ENCODE data around the gene PYCR2.
A peak's percentile ranks its signal among the peaks of the same experiment; 100 is the strongest.
"Not testable (repeated sequence)": the region's sequence is repeated elsewhere in the genome, so short reads cannot be mapped to it uniquely, and the experiment has no call there.

PYCR2 gene

GRCh38 chr1:225888898-225889601 lies 35.0 kb downstream of the PYCR2 start, which contains the start of gene LEFTY1:
LEFTY1 (minus strand) TSS chr1:225889146; CDS start chr1:225889066, 80 bp downstream.
- no peak for DNase-seq

- DNase-seq, result no peak
Observed at GRCh38 chr1:225888289-225888897, 35.7 kb downstream of the PYCR2 start.

GRCh38 chr1:225887554-225888288 lies 36.3 kb downstream of the PYCR2 start:
- DNase-seq, result not testable (repeated sequence)

DNA sequence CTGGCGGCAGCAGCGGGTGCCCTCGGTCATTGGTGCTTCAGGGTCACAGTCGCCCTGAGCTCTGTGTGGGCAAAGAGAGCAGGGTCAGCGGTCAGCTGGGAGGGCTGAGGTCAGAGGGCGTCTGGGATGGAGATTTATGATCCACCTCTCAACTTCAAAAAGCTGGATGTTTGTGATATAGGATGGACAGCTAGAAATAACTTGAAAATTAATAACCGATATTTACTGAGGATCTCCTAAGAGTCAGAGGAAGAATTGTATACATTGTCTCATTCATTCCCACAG lies 37.1 kb downstream of the PYCR2 start:
- DNase-seq, result no peak

DNA sequence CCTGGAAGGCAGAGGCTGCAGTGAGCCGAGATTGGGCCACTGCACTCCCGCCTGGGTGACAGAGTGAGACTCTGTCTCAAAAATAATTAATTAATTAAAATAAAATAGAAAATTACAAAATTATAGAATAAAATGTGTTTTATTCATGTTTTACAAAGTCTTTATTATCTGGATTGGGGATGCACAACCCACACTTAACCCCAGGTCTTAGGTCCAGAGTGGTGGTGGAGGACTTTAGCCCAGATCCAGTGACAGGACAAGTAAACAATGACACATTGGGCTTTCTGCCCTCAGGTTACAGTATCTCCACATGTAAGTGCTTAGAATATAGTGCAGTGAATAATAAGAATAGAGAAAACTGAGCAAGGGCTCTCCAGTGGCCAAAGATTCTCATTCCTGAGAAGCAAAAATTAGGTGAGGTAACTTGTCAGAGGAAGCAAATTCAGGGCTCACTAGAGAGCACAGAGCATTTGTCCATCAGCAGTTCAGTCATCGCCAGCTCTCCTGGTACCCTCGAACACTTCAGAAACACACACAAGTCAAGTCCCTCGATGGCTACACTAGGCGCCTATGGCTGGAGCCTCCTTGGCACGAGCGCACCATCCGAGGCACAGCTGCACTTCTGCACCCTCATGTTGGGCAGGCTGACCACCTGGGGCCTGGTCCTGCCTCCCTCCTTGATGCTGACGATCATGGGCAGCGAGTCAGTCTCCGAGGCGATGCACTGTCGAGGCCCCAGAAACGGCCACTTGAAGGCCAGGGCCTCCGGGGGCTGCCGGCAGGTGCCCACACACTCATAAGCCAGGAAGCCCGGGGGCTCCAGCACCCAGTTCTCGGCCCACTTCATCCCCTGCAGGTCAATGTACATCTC lies 37.7 kb downstream of the PYCR2 start:
- DNase-seq, result no peak

DNA sequence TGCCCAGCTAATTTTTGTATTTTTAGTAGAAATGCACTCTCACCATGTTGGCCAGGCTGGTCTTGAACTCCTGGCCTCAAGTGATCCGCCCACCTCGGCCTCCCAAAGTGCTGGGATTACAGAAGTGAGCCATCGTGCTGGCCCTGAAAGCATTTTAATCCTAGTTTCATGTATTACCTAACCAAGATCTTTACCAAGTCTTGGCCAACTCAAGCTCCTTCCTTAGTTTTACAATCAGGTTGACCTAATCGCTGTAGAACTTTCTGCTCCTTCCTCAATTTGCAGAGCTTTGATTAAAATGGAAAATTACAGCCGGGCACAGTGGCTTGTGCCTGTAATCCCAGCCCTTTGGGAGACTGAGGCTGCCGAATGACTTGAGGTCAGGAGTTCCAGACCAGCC lies 38.7 kb downstream of the PYCR2 start:
- DNase-seq, result no peak

GRCh38 chr1:225883616-225884265 lies 40.3 kb downstream of the PYCR2 start:
- DNase-seq, result no peak

DNA sequence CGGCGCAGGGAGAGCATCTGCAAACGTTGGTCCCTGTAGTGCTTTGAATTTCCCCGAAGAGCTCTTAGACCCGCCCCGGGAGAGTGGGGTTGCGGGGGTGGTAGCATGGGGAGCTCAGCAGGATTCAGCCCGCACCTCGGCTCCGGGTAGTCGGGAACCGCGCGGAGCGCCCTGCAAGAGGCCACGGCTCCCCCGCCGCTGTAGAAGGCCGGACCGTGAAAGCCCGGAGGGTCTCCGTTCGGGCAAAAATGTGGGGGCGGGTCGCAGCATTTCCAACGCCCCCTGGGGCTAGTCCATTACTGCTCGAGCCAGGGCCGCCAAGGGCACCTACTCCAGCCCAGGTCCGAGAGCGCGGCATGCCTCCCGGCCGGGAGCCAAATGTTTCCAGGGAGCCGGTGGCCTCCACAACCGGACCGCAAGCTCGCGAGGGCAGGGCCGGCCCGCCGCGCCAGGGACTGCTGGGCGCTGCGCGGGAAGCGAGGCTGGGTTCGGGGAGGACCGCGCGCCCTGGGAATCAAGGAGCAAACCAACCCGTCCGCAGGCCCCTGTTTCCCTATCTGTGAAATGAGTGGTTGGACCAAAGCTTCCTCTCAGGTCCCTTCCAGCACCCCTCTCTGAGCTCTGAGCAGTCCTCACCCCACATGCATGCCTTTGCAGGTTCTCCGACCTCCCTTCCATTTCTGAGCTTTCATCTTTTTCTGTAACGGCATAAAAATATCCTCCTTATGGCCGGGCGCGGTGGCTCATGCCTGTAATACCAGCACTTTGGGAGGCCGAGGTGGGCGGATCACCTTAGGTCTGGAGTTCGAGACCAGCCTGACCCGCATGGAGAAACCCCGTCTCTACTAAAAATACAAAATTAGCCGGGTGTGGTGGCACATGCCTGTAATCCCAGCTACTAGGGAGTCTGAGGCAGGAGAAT lies 41.1 kb downstream of the PYCR2 start:
- DNase-seq, result peak; percentile 45

DNA sequence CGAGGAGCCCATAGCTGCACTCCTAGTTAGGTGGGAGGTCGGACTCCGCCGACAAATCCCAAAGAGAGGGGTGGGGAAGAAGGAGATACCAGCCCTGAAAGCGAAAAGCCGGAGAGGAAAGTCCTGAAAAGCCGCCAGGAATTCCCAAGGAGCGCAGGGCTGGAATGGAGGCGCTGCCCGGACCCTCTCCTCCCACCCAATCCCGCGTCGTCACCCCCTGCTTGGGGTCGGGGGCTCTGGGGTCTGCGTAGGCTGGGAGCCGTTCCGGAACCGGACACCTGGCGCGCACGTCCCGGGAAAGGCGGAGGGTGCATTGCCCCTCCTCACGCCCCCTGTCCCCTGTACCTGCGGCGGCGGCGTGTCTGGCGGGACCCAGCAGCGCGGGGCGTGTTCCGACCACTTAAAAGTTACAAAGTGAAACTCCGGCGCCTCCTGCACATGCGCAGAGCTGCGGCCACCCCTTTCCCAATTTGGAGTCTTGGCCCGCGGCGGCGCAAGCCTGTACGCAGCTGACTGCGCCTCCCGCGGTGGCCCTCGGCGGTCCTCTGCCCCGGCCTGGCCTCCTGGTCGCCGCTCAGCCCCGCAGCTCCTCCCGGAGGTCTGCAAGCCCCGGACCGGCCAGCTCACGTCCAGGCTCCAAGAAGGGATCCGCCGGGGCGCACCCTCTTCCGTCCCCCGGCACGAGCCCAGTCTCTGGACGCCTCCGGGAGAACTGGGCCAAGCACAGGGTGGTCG lies 41.9 kb downstream of the PYCR2 start, which contains the start of gene TMEM63A:
TSS of gene TMEM63A (minus strand) at position 422 of the 735 bp plus-strand sequence. CDS start 4,800 bp downstream, outside the sequence.
- DNase-seq, result peak; percentile 78

DNA sequence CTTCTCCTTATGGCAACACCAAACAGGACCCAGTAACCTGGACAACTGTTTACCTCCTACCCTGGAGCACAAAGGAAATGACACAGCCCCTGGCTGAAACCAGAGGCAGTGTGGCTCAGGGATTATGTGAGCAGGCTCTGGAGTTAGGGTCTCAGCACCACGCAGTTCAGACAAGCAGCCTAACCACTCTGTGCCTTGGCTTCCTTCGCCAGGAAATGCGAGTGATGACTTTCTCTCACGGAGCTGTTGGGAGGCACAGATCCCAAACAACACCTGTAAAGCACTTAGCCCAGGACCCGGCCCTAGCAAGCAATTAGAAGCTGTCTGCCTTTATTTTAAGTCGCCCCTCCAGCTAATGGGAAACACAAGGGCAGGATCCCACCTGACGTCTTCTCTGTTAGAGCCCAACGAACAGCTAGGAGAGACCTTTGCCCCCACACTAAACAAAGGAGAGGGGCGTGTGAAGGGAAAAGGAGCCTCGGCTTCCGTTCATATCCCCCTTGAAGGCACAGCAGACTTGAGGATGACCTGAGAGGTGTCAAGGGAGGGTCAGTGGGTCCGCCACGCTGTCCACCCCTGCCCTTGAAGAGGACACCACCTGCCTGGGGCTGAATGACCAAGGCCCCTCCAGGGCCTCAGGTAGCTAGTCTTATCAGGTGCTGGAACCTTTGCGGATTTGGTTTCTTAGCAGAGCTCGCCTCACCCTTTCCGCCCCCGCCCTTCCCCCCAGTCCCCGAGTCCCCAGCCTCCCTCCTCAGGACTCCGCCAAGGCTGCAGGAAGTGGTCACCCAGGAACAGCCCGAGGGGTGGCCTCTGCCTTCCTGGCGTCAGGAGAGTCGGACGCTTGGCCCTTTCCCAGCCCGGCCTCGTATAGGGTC lies 42.7 kb downstream of the PYCR2 start:
- DNase-seq, result peak; percentile 48

GRCh38 chr1:225880636-225881035 lies 43.4 kb downstream of the PYCR2 start:
- no peak for DNase-seq

DNA sequence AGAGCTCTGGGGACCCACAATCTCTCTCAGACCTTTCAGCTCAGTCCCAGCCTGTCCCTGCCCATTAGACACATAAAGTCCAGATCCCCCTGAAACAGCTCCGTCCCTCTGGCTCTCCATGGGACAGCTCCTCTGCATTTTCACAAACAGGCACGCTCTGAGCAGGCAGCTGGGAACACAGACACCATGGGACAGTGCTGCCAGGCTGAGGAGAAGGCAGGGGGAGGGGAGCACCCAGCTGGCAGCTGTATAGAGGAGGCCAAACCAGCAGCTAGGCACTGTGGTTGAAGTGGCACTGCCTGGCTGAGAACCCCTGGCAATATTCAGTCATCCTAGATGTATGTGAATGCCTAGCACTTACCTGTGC lies 43.8 kb downstream of the PYCR2 start:
- DNase-seq, result no peak

DNA sequence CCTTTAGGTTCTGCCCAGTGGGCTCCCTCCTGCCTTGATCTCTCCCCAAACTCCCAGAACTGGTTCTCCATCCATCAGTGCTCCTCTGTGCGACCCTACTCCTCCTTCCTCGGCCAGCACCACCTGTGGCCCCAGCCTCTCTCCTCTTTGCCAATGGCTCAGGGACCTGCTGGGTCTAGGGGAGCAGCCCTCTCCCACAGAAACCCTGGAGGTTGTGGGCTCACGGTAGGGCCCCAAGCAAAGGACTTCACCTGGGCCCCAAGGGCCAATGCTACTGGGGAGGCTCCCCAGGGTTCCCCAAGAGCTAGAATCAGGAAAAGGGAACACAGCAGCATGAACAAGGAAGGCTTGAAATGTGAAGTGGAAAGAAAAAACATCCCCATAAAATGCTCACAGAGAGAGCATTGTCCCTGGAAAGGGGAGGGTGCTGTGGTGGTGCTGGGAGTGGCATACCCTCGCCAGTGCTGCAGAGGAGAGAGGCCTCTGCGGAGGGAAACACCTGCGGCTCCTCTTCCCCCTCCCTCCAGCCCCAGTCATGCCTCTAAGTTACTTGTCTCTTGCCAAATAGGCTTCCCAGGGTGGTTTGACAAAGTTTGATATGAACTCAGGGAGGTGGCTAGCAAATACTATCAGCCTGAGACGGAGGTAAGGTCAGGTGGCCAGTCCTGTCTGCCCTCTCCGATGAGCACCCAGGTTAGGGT lies 44.4 kb downstream of the PYCR2 start:
- no peak for DNase-seq

DNA sequence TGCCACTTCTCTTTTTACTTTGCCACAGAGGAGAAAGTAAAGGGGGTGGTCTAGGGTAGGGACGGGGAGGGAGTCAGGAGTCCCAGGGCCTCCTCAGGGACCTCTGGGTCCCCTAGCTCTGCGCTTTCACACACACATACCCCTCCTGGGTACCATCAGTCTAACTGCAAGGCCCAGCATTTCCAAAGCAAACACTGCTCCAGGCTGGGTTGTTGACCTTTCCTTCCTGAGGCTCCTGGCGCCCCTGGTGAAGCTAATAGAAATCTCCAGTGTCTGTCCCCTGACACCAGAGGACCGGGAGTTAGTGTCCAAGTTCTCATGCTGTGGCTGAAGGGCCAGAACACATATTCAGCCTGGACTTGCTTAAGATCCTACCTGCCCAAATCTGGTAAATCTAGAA lies 45.8 kb downstream of the PYCR2 start:
- DNase-seq, result no peak

- DNase-seq, result peak; percentile 28
Observed at GRCh38 chr1:225877580-225877979, 46.5 kb downstream of the PYCR2 start.

- no peak for DNase-seq
Observed at GRCh38 chr1:225876900-225877510, 47.0 kb downstream of the PYCR2 start.

DNA sequence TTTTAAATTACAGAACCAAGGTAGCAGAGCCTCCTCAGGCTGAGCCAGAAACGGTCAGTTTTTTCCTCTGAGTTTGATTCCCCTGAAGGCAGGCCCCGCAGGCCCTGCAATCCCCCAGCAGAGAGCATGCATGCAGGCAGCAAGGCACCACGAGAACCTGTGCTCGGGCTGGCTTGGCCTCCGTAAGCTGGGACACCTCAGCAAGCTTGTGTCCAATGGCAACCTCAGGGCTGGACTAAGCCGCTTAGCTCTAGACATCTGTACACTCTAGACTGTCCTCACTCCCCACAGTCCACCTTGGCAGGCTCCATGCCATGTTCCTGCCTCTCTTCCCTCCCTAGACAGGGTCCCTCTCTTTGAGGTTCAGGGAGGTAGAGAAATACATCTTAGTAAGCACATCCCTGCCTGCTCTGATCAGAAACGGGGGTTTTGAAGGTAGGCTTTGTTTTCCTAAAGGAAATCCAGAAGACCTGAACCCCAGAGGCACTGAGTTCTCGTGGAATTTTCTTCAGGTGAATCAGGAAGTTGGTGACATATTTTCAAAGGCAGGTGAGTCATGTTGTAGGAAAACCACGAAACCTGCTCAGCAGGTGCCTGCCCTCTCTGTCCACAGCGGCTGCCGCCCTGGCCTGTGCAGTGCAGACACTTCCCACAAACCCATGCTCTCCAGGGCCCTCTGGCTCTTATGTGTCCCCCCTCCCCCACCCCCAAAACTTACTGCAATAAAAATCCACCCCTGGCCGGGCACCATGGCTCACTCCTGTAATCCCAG lies 48.8 kb downstream of the PYCR2 start:
- DNase-seq, result no peak

GRCh38 chr1:225874431-225874830 lies 49.6 kb downstream of the PYCR2 start:
- DNase-seq, result no peak
